ENCODE measurements around the gene PCDHA7.
"Not testable (repeated sequence)": the region's sequence is repeated elsewhere in the genome, so short reads cannot be mapped to it uniquely, and the experiment has no call there.

The PCDHA7 gene

GRCh38 chr5:140835622-140836510 is 1.8 kb downstream of the PCDHA7 start:
- TF ChIP-seq CTCF (IDR thresholded peaks at IDR 0.05; ENCODE audit: insufficient read depth, low read depth, low read length, missing control alignments), result no peak
- no peak overlapping the region for H3K4me3 ChIP-seq (ENCODE audit: low read depth, low read length)
- DNase-seq (ENCODE audit: low read depth), result no peak

GRCh38 chr5:140840978-140841962 is 7.2 kb downstream of the PCDHA7 start, which contains the start of gene PCDHA8:
Gene PCDHA8, plus strand, starts transcription at chr5:140841187. Its CDS starts 135 bp downstream, at chr5:140841322.
- peak; percentile 20 for TF ChIP-seq CTCF (IDR thresholded peaks at IDR 0.05; ENCODE audit: insufficient read depth, low read depth, low read length, missing control alignments)
- DNase-seq (ENCODE audit: low read depth), result no peak
- no peak within 1 kb of the TSS for H3K4me3 ChIP-seq (ENCODE audit: low read depth, low read length)

GRCh38 chr5:140842798-140843733 is 9.0 kb downstream of the PCDHA7 start:
- no peak for DNase-seq (ENCODE audit: low read depth)
- TF ChIP-seq CTCF (IDR thresholded peaks at IDR 0.05; ENCODE audit: insufficient read depth, low read depth, low read length, missing control alignments), result no peak
- no peak overlapping the region for H3K4me3 ChIP-seq (ENCODE audit: low read depth, low read length)

- not testable (repeated sequence) for DNase-seq (ENCODE audit: low read depth); H3K4me3 ChIP-seq (ENCODE audit: low read depth, low read length)
Observed at GRCh38 chr5:140848139-140849102, 14.4 kb downstream of the PCDHA7 start, which contains the start of gene PCDHA9. Gene PCDHA9, plus strand, starts transcription at chr5:140848382. Its CDS starts 114 bp downstream, at chr5:140848496.

GRCh38 chr5:140849831-140850634 is 16.0 kb downstream of the PCDHA7 start:
- H3K4me3 ChIP-seq (ENCODE audit: low read depth, low read length); DNase-seq (ENCODE audit: low read depth): not testable (repeated sequence)

- no peak for TF ChIP-seq CTCF (IDR thresholded peaks at IDR 0.05; ENCODE audit: insufficient read depth, low read depth, low read length, missing control alignments)
- DNase-seq (ENCODE audit: low read depth), result no peak
- H3K4me3 ChIP-seq (ENCODE audit: low read depth, low read length), result no peak within 1 kb of the TSS
Observed at GRCh38 chr5:140855772-140856674, 22.0 kb downstream of the PCDHA7 start, which contains the start of gene PCDHA10. Gene PCDHA10, plus strand, starts transcription at chr5:140855897. Its CDS starts 152 bp downstream, at chr5:140856049.

Measured in GM12865 (cell line).